NCI-H774 (cell line): ENCODE results near the gene VPS8.

Experiments used
- DNase-seq: peaks from one replicate; lab custom pipeline; 2025; lab: John Stamatoyannopoulos, UW

Gene VPS8

DNA sequence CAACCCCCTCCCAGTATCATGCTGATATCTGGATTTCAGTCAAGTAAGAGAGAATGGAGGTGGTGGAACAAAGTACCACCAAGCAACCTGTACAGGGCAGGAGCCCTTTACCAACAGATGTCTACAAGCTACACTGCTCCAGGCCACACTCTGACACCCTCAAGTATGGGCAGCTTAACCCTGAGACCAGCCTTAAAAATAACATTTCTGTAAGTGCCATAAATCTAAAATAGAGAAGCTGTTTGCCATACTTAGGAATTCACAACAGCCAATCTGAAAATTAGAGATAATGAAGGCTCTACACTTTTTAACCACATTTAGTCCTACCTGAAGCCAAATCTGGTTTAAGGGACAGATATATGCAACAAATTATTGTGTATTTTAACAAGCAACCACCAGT, 281.1 kb downstream of the VPS8 start:
- no peak for DNase-seq

- no peak for DNase-seq
Measured at GRCh38 chr3:185094697-185095096, 282.7 kb downstream of the VPS8 start.
